Measurements from ENCODE around the gene RAPGEF1.

GRCh38 chr9:131578731-131579504 lies 161.0 kb downstream of the RAPGEF1 start:
- TF ChIP-seq EZH2phosphoT487 (IDR thresholded peaks at IDR 0.05; ENCODE audit: insufficient read depth, low read depth) (no peak), EZH2 (IDR thresholded peaks at IDR 0.05; ENCODE audit: insufficient read depth, poor library complexity, severe bottlenecking) (no peak)
